HG03442 (cell line): Measurements from ENCODE around the gene MOB1B.
"Not testable (repeated sequence)": the region's sequence is repeated elsewhere in the genome, so short reads cannot be mapped to it uniquely, and the experiment has no call there.

Source experiments
- ATAC-seq: cut with Tn5 transposase; IDR thresholded peaks from one replicate; pipeline ENCODE4 v1.9.1; 2021; ENCODE audit warnings: mild to moderate bottlenecking, moderate library complexity; ENCODE audit not compliant: unreplicated experiment

Gene MOB1B

DNA sequence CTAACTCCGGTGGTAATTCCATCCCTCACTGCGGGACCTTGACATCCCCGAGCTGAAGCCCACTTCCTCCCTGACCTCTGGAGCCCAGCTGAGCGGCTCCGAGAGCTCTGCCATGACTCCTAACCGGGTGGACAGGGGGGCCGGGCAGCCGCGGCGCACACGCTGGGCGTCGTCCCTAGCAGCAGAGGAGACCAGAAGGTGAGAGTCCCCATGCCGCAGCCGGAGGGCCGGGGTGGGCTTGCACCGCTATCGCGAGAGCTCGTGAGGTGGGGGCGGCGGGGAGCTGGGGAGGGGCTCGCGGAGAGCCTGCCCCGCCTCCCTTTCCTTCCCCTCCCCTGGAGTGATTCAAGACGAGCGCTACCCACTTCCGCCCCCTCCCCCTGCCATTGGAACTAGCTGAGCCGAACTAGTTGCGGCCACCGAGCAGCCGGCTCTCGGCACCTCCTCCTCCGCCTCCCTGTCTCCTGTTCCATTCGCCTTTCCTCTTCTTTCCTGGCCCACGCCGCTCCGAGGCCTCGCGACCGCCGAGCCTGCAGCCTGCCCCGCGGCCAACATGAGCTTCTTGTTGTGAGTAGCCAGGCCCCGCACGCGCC lies at the start of gene MOB1B:
MOB1B (plus strand) TSS at position 386 of the 593 bp plus-strand sequence; CDS start at position 554, 168 bp downstream.
- peak; percentile 89 for ATAC-seq

DNA sequence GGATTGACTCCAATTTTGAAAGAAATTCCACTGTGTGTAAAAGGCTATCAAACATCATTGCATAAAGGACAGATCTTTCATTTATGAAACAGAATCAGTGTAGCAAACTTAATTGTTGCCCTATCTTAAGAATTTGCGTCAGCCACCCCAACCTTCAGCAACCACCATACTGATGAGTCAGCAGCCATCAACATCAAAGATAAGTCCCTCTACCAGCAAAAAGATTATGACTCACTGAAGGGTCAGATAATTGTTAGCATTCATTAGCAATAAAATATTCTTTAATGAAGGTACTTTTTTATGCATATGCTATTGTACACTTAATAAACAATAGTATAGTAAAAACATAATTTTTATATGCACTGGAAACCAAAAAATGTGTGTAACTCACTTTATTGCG lies 46.7 kb upstream of the MOB1B start:
- no peak for ATAC-seq

DNA sequence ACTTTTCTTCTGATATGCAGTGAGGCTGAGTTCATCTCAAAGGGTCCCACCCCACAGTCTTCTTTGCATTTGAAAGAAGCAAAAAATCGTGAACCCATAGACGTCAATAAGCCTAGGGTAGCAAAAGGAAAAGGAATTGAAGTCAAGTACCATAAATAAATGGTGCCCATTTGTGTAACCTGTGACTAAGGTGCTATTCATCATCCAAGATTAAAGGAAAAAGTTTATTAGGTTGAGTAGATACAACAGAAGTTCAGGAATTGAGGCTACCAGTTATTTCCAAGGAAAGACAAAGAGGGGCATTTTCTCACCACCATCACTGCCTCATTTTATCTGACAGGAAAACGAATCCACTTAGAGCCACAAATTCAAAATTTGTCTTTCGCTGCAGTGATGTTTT lies 43.7 kb upstream of the MOB1B start:
- ATAC-seq: no peak

DNA sequence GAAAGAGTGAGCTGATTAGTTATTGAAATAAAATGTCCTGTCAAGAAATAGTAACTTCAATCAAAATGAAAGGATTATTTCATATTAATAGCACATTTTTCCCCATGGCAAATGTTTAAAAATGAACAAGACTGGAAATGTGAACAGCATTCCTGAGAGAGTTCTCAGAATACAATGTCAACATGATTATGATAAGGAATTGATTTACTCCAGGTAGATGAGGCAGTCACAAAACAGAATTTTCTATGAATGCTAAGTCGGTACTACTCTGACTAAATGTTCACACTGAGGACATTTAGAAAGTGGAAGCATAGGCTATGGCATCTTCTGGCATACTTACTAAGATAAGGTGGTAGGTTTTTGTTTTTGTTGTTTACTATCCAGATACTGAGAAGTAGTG lies 43.1 kb upstream of the MOB1B start:
- ATAC-seq: no peak

DNA sequence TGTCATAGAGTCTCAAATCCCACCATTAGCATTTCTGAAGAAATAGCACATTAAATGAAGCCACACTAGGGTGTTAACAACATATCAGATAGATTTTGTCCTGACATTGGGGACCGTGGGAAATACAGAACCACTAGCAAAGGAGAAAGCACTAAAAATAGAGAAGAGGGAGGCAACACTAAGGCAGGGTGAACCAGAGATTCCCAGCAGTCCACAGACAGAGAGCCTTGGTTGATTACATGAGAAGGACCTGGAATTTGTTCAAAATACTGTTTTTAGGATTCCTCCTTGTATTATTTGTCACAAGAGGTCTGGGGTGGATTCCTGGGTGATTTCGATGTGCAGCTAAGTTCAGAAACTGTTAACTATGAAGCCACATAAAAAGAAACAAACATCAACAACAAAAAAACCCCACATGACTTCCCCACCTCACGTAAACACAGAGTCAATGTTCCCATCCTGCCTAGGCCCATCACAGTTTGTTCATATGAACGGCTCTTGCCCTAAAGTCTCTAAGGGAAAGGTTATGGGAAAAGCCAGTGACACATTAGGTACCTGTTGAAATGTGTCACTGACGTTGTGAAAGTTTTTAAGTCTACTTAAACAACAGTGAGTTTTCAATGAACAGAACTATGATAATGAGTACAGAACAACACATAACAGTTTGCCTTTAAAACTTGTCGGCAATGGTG lies 38.9 kb upstream of the MOB1B start:
- ATAC-seq: peak; percentile 83

DNA sequence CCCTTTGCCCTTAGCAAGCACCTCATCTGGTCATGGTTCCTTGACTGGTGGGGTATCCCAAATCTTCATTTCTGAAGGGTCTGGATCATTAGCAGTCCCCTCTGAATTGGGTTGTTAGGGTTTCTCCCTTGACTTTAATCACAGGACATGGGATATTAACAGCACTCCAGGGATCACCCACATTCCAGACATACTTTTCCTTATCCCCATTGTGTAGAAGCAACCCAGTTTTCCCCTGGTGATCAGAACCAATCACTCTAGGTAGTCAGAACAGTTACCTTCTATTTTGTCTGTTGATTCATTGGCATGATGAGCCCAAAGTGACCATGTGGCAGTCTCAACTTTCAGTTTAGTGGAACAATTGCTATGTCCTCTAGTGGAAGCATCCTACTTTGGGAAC lies 33.4 kb upstream of the MOB1B start:
- ATAC-seq: no peak

DNA sequence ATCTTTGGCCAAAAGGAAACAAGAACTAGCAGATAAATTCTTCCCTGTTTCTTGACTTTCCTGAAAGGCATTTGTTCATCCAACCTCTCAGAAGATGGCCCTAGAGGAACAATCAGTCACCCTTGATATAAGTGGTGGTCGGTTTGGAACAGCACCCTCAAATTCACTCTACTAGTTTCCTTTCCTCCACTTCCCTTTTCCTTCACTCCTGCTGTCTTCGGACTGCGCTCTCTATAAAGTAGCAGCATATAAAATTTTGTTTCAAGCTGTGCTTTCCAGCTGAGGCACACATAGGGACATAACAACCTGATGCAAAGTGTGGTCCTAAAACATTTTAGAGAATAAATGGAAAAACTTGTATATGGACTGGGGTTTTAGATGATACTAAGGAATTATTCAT lies 29.0 kb upstream of the MOB1B start:
- ATAC-seq: no peak

DNA sequence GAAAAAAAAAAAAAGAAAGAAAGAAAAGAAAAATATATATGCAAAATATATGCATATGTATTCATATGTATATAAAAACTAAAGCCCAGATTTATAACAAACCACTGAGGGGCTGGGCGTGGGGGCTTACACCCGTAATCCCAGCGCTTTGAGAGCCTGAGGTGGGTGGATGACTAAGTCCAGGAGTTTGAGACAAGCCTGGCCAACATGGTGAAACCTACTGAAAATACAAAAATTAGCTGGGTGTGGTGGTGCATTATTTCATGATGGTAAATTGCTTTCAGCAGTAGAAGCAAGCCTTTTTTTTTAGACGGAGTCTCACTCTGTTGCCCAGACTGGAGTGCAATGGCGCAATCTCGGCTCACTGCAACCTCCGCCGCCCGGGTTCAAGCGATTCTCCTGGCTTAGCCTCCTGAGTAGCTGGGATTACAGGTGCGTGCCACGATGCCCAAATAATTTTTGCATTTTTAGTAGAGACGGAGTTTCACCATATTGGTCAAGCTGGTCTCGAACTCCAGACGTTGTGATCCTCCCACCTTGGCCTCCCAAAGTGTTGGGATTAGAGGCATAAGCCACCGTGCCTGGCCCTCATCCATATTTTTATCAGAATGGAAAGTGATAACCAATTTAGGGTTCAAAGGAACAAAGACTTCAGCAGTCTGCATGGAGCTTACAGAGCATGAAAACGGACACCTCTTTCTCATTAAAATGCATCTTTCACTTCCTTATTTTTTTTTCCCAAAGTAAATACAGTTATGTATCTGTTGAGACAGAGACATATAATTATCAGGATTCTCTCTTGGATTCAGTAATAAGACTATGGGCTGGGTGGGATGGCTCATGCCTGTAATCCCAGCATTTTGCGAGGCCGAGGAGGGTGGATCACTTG lies 27.7 kb upstream of the MOB1B start:
- ATAC-seq: peak; percentile 68

DNA sequence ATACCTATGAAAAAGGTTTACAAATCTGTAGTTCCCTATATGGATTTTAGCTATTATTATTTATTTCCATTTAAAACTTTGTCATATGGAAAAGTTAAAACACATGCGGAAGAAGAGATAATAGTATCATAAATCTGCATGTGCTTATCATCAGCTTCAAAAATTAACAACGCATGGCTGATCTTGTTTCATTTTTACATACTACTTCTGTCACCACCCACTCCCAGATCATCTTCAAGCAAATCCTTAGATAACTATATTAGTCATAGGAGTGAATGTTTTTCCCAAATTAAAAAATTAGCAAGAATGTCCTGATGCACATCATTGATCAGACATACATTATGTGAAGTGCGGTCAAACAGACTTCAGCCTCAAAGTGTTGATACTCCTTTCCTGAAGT lies 24.6 kb upstream of the MOB1B start:
- no peak for ATAC-seq

DNA sequence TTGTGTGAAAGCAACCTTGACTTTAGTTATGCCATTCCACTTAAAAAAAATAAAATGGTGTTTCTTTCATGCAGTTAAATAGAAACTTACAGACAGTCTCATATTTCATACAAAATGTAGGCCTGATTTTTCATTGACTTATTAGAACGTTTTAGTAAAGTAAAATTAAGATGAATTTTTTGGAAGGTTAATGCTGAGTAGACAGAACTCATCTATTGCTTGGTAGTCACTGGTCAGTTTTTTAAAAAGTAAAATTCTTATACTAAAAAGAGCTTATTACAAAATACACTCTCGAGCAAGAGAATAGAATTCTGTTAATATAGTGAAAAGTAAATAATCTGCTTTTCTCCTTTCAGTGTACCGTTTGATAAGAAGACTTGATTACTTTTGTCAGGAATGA lies 21.4 kb upstream of the MOB1B start:
- ATAC-seq: no peak

DNA sequence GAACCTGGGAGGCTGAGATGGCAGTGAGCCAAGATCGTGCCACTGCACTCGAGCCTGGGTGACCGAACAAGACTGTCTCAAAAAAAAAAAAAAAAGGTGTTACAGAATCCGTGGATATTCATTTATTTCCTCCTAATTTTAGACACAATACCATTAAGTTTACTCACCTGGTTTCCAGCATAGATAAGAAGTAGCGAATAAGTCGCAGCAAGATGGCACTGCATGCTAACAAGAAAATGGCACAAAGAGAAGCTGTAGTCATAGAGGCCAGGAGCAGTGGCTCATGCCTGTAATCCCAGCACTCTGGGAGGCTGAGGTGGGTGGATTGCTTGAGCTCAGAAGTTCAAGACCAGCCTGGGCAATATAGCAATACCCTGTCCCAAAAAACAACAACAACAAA lies 17.0 kb upstream of the MOB1B start:
- no peak for ATAC-seq

DNA sequence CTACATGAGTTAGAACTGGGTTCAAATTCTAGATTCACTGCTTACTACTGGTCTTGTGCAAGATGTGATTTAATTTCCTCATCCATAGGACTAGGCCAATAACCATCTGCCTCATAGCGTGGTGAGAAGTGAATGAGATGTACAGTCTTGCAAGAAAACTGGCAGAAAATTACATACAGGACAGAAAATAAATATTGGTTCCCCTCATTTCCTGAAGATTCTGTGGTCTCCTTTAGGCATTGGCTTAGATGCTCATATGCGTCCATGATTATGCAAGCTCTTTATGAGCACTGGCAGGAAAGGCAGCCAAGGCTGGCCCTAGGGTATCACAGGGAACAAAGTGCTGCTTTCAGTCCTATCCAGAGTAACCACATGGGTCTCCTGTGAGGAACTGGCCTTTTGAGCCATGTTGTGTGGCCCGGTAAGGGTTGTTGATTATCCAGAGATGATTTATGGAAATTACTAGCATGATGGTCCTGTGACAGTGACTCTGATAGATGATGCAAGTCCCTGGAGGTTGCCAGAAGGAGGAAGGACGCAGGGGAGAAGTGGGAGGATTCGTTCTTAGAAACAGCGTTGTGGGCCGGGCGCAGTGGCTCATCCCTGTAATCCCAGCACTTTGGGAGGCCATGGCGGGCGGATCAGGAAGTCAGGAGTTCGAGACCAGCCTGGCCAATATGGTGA lies 9.9 kb upstream of the MOB1B start:
- ATAC-seq: no peak

DNA sequence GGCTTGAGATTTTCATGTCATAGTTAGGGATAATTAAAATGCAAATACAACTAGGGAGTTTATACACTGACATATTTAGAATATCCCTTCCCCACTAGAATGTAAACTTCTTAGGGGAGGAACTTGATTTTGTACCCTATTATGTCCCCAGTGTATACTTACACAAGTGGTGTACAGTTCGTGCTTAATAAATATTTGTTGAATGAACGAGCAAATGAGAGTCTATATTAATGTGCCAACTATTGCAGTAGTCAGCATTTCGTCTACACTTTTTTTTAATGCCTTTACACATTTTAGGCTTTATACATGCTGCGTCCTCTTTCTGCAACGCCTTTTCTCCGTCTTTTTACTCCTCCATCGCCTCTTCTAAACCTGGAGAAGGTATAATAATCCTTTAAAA lies 8.4 kb upstream of the MOB1B start:
- ATAC-seq: no peak

DNA sequence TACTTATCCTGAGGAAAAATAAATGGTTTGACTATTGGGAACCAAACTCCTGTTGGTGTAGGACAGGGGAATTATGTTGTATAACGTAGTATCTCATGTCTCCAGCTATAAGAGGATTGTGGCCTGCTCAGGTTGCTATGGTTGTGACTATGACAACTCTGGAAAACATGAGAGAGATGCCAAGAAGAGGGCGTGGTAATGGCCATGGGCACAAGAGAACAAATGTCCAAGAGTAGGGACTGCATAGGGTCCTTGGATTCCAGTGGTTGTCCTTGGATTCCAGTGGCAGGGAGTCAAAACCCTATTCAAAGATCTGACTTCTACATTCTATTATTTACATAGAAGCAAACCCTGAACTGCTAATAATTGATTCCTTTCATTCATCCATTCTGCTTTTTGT lies 6.8 kb upstream of the MOB1B start:
- no peak for ATAC-seq

DNA sequence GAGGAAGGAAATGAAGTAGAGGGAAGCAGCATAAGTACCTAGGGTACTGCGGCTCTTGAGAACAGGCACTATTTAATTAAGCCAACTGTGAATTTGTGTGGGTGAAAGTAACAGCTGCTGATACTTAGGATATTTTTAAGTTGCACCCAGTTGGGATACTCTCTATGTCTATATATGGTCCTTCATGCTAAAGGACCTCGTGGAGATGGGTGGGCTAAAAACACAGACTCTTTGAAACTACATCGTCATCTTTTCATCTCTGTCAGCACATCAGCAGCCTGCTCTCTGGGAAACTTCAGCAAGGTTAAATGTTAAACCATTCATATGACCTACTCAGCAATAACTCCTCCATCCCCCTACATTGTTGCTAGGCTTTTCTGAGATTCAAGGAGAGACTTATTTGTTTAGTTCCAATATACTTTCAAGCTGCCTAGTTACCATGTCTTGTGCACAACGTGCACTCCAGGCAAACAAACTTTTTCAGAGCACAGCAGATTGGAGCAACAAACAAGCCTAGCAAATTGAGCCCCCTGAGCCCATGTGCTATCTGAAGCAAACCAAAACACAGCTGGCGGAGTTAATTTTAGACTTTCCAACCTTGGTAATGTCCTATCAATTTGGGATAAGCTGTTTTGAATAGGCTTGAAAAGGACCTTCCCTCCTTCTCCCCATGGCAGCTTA lies 6.2 kb upstream of the MOB1B start:
- ATAC-seq: no peak

DNA sequence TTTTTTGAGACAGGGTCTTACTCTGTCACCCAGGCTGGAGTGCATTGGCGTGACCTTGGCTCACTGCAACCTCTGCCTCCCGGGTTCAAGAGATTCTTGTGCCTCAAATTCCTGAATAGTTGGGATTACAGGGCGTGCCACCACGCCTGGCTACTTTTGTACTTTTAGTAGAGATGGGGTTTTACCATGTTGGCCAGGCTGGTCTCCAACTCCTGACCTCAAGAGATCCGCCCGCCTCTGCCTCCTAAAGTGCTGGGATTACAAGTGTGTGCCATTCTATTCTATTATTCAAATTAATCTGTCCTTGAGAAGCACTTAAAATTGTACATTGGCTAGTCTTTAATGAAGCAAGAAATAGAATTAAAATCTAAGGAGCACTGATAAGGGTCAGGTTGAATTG lies 3.6 kb upstream of the MOB1B start:
- not testable (repeated sequence) for ATAC-seq

DNA sequence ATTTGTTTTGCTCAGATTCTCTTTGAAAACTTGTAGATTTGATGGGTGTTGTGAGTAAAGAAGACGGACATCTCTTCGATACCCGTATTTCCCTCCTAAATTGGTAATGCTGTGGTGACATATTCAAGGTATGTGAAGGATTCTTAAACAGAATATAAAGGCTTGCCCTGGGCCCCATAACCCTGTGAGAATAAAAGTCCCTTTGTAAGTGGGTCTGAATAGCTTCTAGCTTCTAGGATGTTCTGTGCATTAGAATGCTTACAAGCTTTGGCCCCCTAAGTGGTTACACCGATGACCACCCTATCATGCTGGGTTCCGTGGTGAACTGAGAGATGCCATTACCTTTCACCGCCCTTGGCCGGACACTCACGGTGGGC lies 574 bp upstream of the MOB1B start:
- ATAC-seq: peak; percentile 0

DNA sequence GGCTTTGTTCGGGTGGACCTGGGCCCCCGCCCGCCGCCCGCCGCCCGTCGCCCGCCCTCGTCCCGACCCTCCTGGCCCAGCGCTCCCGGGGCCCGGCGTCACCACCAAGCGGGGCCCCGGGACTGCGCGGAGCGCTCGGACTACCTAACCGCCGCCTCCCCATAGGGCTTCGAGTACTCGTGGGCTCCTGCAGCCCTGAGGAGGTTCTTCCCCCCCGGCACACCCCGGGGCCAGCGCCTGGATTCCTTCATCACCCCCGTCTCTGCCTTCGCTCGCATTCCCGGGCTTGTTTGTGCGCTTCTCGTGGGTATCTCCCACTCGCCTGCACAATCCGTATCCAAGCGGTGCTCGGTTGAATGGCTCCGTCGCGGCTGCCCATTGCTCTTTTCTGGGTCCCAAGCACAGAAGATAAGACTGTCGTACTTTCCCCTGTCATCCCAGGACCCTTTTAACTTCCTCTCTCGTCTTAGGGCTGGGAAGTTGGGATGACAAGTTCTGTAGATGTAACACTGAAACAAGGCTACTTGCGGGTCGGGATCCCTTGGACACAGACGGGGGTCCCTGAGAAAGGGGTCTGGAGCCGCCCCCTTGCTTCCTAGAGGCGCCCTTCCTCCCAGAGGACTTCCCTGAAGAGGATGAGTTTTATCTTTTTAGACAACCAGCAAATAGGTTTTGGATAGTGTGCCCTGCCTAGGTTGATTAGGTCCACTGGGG lies 565 bp downstream of the MOB1B start:
- ATAC-seq: peak; percentile 49

DNA sequence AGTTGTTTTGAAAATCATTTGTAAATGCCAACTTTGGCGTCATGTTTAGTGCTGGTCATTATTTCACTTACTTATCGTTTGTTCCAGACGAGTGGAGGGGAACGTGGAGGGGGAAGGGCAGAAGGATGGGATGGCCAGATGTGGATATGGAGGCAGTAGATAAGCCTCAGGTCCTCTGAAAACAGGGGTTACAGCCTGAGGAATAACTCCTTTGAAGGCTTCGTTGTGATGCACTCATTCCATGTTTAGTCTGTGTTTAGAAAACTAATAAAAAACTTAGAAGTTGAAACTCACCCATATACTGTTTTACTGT lies 1.1 kb downstream of the MOB1B start:
- ATAC-seq: no peak

DNA sequence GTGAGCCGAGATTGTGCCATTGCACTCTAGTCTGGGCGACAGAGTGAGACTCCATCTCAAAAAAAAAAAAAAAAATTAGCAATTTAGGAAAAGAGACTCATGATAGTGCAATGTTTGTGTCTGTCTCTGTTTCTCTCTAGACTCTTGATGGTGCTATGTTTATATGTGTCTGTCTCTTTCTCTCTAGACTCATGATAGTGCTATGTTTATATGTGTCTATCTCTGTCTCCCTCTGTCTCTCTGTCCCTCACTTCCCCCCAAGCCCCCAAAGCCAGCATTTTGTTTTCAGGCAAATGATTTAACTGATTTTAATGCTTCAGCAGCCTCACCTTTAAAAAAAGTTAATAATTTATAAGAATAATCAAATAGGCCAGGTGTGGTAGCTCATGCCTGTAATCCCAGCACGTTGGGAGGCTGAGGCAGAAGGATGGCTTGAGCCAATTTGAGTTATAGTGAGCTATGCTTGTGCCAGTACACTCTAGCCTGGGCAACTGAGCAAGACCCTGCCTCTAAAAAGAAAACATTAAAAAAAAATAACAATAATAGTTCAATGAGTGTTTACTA lies 6.9 kb downstream of the MOB1B start:
- ATAC-seq: no peak
